Gastrocnemius medialis (tissue), 4 donors: ENCODE data around the gene ATP2B1. TPM values are rescaled to one million over a fixed set of nuclear protein-coding genes. Genes with fewer than 3 reads are reported as not detected.

Experiments
- ATAC-seq, 2 donors: fragments of 150-250 bp; one replicate each; pipeline ENCODE4 v1.9.1; 2016
- DNase-seq, 2 donors: peaks; one replicate each; pipeline ENCODE4 v3.0.0-alpha.2; 2019
- H3K27ac ChIP-seq, 4 donors: fragments of 200-600 bp; sonication (generic); 1 replicate in 1 of 4; 2 replicates in 3 of 4; pipeline ENCODE4 v1.5.1; 2016 to 2018; ENCODE audit warnings: mild to moderate bottlenecking in 2 of 4, moderate library complexity in 1 of 4
- H3K27me3 ChIP-seq, 3 donors: fragments of 200-600 bp; sonication (generic) in 2 of 3; 1 replicate in 1 of 3; 2 replicates in 2 of 3; pipeline versions ENCODE4 v1.5.1 to v1.6.0; 2016 to 2019; ENCODE audit warnings: mild to moderate bottlenecking in 1 of 3, moderate library complexity in 1 of 3
- H3K36me3 ChIP-seq, 2 donors: fragments of 200-600 bp; sonication (generic) in 1 of 2; one replicate each; pipeline ENCODE4 v1.5.1; 2017 to 2018
- H3K4me1 ChIP-seq, 2 donors: fragments of 200-600 bp; sonication (generic) in 1 of 2; one replicate each; pipeline ENCODE4 v1.5.1; 2016 to 2017; ENCODE audit warnings: mild to moderate bottlenecking in 2 of 2
- H3K4me3 ChIP-seq, 4 donors: fragments of 200-600 bp; sonication (generic) in 3 of 4; 1 replicate in 1 of 4; 2 replicates in 3 of 4; pipeline ENCODE4 v1.5.1; 2016 to 2019; ENCODE audit warnings: mild to moderate bottlenecking in 2 of 4
- H3K9me3 ChIP-seq, 3 donors: fragments of 200-600 bp; sonication (generic) in 2 of 3; 1 replicate in 1 of 3; 2 replicates in 2 of 3; pipeline ENCODE4 v1.5.1; 2016 to 2019
- CTCF ChIP-seq, 5 experiments: fragments of 450-650 bp in 3 of 5; fragments of 200-600 bp in 2 of 5; sonication (generic) in 2 of 5; IDR thresholded peaks in 4 of 5; conservative IDR thresholded peaks in 1 of 5; 1 replicate in 4 of 5; 2 replicates in 1 of 5; pipeline ENCODE4 v1.5.1; 2016 to 2019; ENCODE audit warnings: antibody characterized with exemption in 5 of 5, mild to moderate bottlenecking in 3 of 5, moderate library complexity in 3 of 5
- POLR2A ChIP-seq, 2 donors: fragments of 450-650 bp; IDR thresholded peaks; one replicate each; pipeline ENCODE4 v1.6.1; 2017; ENCODE audit warnings: antibody characterized with exemption in 2 of 2, mild to moderate bottlenecking in 2 of 2, moderate library complexity in 2 of 2
- in situ Hi-C, 4 donors: fragments of 200-750 bp; cut with MboI; loops; one replicate each; pipeline versions ENCODE4 v1.15.0 to v1.8.0; 2017; ENCODE audit warnings: low sequenced_read_pairs in 4 of 4
- intact Hi-C: fragments of 100-400 bp; cut with DNase I; formaldehyde crosslinking; loops from one replicate; pipeline ENCODE4 v1.15.1; 2023; ENCODE audit warnings: low total_unique reads
- total RNA-seq, 4 donors: library from RNA; depleted of rRNA; stranded (reverse); fragments of >200 nt; gene quantifications; one replicate each; pipeline versions ENCODE4 v1.1.0 to v1.2.3, GENCODE V29; 2016

ATP2B1 gene
- total RNA-seq, 4 donors from 2014 or later, result 32.9 to 52.8 (median 47.1) TPM

DNA sequence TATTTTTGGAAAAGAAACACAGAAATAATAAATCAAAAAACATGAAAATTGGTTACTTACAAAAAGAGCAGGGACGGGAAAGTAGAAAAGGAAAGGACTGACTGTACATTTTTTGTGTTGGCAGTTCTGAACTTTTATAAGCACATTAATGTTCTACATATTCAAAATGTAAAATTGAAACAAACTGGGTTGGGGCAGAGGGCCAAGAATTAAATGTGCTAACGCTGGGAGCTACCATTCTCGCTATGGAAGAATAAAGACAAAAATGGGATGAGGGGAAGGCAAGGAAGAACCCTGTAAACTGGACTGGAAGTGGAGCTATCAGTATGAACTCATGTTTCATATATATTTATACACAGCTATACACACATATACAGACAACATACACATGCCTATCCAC, 24.5 kb downstream of the ATP2B1 start:
- no peak for ATAC-seq
- Histone ChIP-seq H3K4me1 (peaks cover 5 to 11% of the 10 kb centered on the region in 2 donors), H3K27me3 (no peaks in the 10 kb centered on the region), H3K27ac (no peak overlapping the region), H3K4me3 (no peak overlapping the region), H3K36me3 (no peaks in the 10 kb centered on the region), H3K9me3 (peaks cover 0 to 3% (median 0%) of the 10 kb centered on the region in 3 donors)
- DNase-seq, result no peak
- TF ChIP-seq POLR2A (IDR thresholded peaks at IDR 0.05) (no peak), CTCF (IDR thresholded peaks at IDR 0.05 in 4 of 5, conservative IDR thresholded peaks at IDR 0.05 in 1 of 5) (no peak)
- intact Hi-C loops, result no loop called here
- in situ Hi-C loops, result no loop called here

GRCh38 chr12:89682284-89682683, 26.4 kb downstream of the ATP2B1 start:
- H3K27ac ChIP-seq, result no peak overlapping the region
- no peak overlapping the region for H3K4me3 ChIP-seq
- ATAC-seq (no peak), DNase-seq (no peak)
- in situ Hi-C loops (no loop called here), intact Hi-C loops (no loop called here)
- peaks cover 4 to 5% of the 10 kb centered on the region in 2 donors for H3K4me1 ChIP-seq
- H3K9me3 ChIP-seq, result peaks cover 0 to 3% (median 0%) of the 10 kb centered on the region in 3 donors
- no peaks in the 10 kb centered on the region for H3K27me3 ChIP-seq
- TF ChIP-seq CTCF (IDR thresholded peaks at IDR 0.05 in 4 of 5, conservative IDR thresholded peaks at IDR 0.05 in 1 of 5), result no peak
- no peak for TF ChIP-seq POLR2A (IDR thresholded peaks at IDR 0.05)
- H3K36me3 ChIP-seq, result no peaks in the 10 kb centered on the region

DNA sequence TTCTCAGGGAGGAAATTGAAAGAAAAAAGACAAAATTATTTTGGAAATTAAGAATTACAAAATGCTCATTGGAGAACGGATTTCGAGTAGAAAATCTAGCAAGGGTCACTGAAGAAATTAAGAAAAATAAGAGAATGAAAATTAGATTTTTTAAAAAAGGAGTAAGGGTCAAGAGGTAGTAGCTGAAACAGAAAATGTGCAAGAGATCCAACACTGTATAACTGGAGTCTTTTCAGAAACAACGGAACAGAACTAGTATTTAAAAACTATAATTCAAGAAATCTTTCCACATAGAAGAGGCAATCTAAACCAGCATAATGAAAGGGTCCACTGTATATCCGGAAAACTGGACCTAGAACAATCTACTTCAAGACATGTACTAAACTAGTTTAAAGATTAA, 28.2 kb downstream of the ATP2B1 start:
- in situ Hi-C loops, result no loop called here
- Histone ChIP-seq H3K27ac (no peak overlapping the region), H3K36me3 (no peaks in the 10 kb centered on the region), H3K4me1 (peaks cover 4 to 10% of the 10 kb centered on the region in 2 donors), H3K27me3 (no peaks in the 10 kb centered on the region), H3K4me3 (no peak overlapping the region), H3K9me3 (peaks cover 0 to 3% (median 0%) of the 10 kb centered on the region in 3 donors)
- ATAC-seq (no peak), DNase-seq (no peak)
- intact Hi-C loops, result no loop called here
- TF ChIP-seq CTCF (IDR thresholded peaks at IDR 0.05 in 4 of 5, conservative IDR thresholded peaks at IDR 0.05 in 1 of 5), result no peak
- TF ChIP-seq POLR2A (IDR thresholded peaks at IDR 0.05), result no peak

GRCh38 chr12:89679631-89680030, 29.0 kb downstream of the ATP2B1 start:
- Histone ChIP-seq H3K4me1 (peaks cover 4 to 12% of the 10 kb centered on the region in 2 donors), H3K27ac (no peak overlapping the region), H3K4me3 (no peak overlapping the region), H3K36me3 (no peaks in the 10 kb centered on the region), H3K27me3 (no peaks in the 10 kb centered on the region), H3K9me3 (peaks cover 0 to 3% (median 0%) of the 10 kb centered on the region in 3 donors)
- intact Hi-C loops, result no loop called here
- DNase-seq, result no peak
- in situ Hi-C loops, result no loop called here
- TF ChIP-seq CTCF (IDR thresholded peaks at IDR 0.05 in 4 of 5, conservative IDR thresholded peaks at IDR 0.05 in 1 of 5), result no peak
- TF ChIP-seq POLR2A (IDR thresholded peaks at IDR 0.05), result no peak
- no peak for ATAC-seq

DNA sequence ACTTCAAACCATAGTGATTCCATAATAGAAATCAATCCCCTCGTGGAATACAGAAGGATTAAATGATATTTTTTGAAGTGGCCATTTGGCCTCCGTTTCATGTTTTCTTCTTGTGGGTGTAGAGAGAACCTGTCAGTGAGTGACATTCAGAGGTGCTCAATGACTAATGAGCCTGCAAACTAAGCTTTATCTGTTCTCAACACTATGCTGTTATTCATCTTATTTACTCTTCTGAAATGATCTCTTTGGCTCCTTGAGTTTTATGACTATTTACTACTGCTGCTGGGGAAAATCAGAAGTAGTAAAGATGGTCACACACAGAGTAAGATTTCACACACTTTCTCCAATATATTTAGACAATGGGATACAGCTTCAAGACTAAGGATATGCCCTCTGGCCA, 30.4 kb downstream of the ATP2B1 start:
- intact Hi-C loops (no loop called here), in situ Hi-C loops (no loop called here)
- no peaks in the 10 kb centered on the region for H3K36me3 ChIP-seq
- H3K9me3 ChIP-seq, result peaks cover 0 to 3% (median 0%) of the 10 kb centered on the region in 3 donors
- ATAC-seq (no peak), DNase-seq (no peak)
- H3K27ac ChIP-seq, result no peak overlapping the region
- peaks cover 4 to 16% of the 10 kb centered on the region in 2 donors for H3K4me1 ChIP-seq
- TF ChIP-seq CTCF (IDR thresholded peaks at IDR 0.05 in 4 of 5, conservative IDR thresholded peaks at IDR 0.05 in 1 of 5) (no peak), POLR2A (IDR thresholded peaks at IDR 0.05) (no peak)
- no peaks in the 10 kb centered on the region for H3K27me3 ChIP-seq
- H3K4me3 ChIP-seq, result no peak overlapping the region
